SK-N-SH (cell line): Measurements from ENCODE around the gene CCDC191. TPM values are rescaled to one million over a fixed set of nuclear protein-coding genes. Genes with fewer than 3 reads are reported as not detected.

Source experiments
- CTCF ChIA-PET: fragments of 300-600, 350-600 bp; formaldehyde crosslinking; extraction: SDS; loops from one replicate; lab custom pipeline; 2021; lab: Yijun Ruan, JAX
- POLR2A ChIA-PET: fragments of 350-600 bp; sonication (Branson Sonifier 250); formaldehyde crosslinking; extraction: SDS; loops from one replicate; lab custom pipeline; 2020; ENCODE audit warnings: antibody characterized with exemption, inconsistent platforms; lab: Yijun Ruan, JAX
- DNase-seq: peaks from one replicate; pipeline ENCODE4 v3.0.0; 2012
- H2AFZ ChIP-seq: fragments of 200-600 bp; sonication (generic); 2 replicates; pipeline ENCODE4 v1.8.1; 2016; ENCODE audit warnings: antibody characterized with exemption, mild to moderate bottlenecking, low read depth
- H3F3A ChIP-seq: fragments of 200-600 bp; sonication (generic); replicated peaks from 2 replicates; pipeline ENCODE3; 2016; ENCODE audit warnings: antibody characterized with exemption, mild to moderate bottlenecking; ENCODE audit not compliant: insufficient read depth
- H3K27ac ChIP-seq, 2 experiments: fragments of 200-500 bp in 1 of 2; fragments of 200-600 bp in 1 of 2; sonication (Bioruptor generic) in 1 of 2; sonication (generic), shearing (Covaris generic) in 1 of 2; 2 replicates each; pipeline versions ENCODE4 v1.5.1 to v1.6.1; 2014 to 2016; ENCODE audit warnings: low read depth in 2 of 2, inconsistent platforms in 1 of 2, low read length in 1 of 2, mild to moderate bottlenecking in 1 of 2, mixed read lengths in 1 of 2
- H3K27me3 ChIP-seq: fragments of 200-600 bp; sonication (generic), shearing (Covaris generic); 2 replicates; pipeline ENCODE4 v1.6.1; 2016; ENCODE audit warnings: mixed run types; ENCODE audit not compliant: insufficient read depth
- H3K36me3 ChIP-seq, 2 experiments: fragments of 200-500 bp in 1 of 2; fragments of 200-600 bp in 1 of 2; sonication (Bioruptor generic) in 1 of 2; sonication (generic) in 1 of 2; replicated peaks in 1 of 2; 2 replicates each; pipeline versions ENCODE3 to v1.5.1; 2014 to 2016; ENCODE audit warnings: low read length in 1 of 2, mild to moderate bottlenecking in 1 of 2; ENCODE audit not compliant: insufficient read depth in 2 of 2, control insufficient read depth in 1 of 2
- H3K4me1 ChIP-seq, 2 experiments: fragments of 200-500 bp in 1 of 2; fragments of 200-600 bp in 1 of 2; sonication (Bioruptor generic) in 1 of 2; sonication (generic), shearing (Covaris generic) in 1 of 2; 2 replicates each; pipeline versions ENCODE4 v1.5.1 to v1.6.1; 2014 to 2016; ENCODE audit warnings: low read depth in 1 of 2, low read length in 1 of 2, mixed run types in 1 of 2; ENCODE audit not compliant: insufficient read depth in 2 of 2, control insufficient read depth in 1 of 2
- H3K4me2 ChIP-seq: fragments of 200-600 bp; sonication (generic), shearing (Covaris generic); 2 replicates; pipeline ENCODE4 v1.6.1; 2017; ENCODE audit warnings: mixed run types
- H3K4me3 ChIP-seq, 2 experiments: fragments of 200-500 bp in 1 of 2; fragments of 200-600 bp in 1 of 2; sonication (Bioruptor generic) in 1 of 2; sonication (generic), shearing (Covaris generic) in 1 of 2; 2 replicates each; pipeline versions ENCODE4 v1.5.1 to v1.8.1; 2014 to 2016; ENCODE audit warnings: low read depth in 2 of 2, inconsistent platforms in 1 of 2, low read length in 1 of 2, mild to moderate bottlenecking in 1 of 2, mixed read lengths in 1 of 2, moderate library complexity in 1 of 2
- H3K79me2 ChIP-seq: fragments of 200-600 bp; sonication (generic); 2 replicates; pipeline ENCODE4 v1.8.1; 2017; ENCODE audit warnings: mild to moderate bottlenecking; ENCODE audit not compliant: insufficient read depth
- H3K9ac ChIP-seq: fragments of 200-600 bp; sonication (generic); 2 replicates; pipeline ENCODE4 v1.6.1; 2017; ENCODE audit warnings: mixed run types
- H3K9me2 ChIP-seq: fragments of 200-600 bp; sonication (generic); 2 replicates; pipeline ENCODE4 v1.6.1; 2017; ENCODE audit warnings: mixed run types
- H3K9me3 ChIP-seq: fragments of 200-600 bp; sonication (generic); 2 replicates; pipeline ENCODE4 v1.6.1; 2017; ENCODE audit warnings: mixed run types, mild to moderate bottlenecking, moderate library complexity
- H4K20me1 ChIP-seq: fragments of 200-600 bp; sonication (generic); 2 replicates; pipeline ENCODE4 v1.6.1; 2017; ENCODE audit warnings: mild to moderate bottlenecking, mixed run types; ENCODE audit not compliant: insufficient read depth
- ELF1 ChIP-seq: IDR thresholded peaks from 2 replicates; pipeline ENCODE4 v1.4.0; 2012
- FOSL2 ChIP-seq: IDR thresholded peaks from 2 replicates; pipeline ENCODE4 v1.4.0; 2012; ENCODE audit warnings: low read depth, mild to moderate bottlenecking, moderate library complexity, borderline replicate concordance
- GATA2 ChIP-seq: sonication (generic); formaldehyde crosslinking; IDR thresholded peaks from 2 replicates; pipeline ENCODE4 v1.5.0; 2020; ENCODE audit warnings: mild to moderate bottlenecking, missing genetic modification reagents
- RAD21 ChIP-seq: IDR thresholded peaks from 2 replicates; pipeline ENCODE4 v1.6.1; 2012; ENCODE audit warnings: mild to moderate bottlenecking, low read length
- RXRA ChIP-seq: IDR thresholded peaks from 2 replicates; pipeline ENCODE4 v1.4.0; 2012; ENCODE audit warnings: low read depth, mild to moderate bottlenecking, borderline replicate concordance
- TEAD4 ChIP-seq: IDR thresholded peaks from 2 replicates; pipeline ENCODE4 v1.4.0; 2012; ENCODE audit warnings: mild to moderate bottlenecking, borderline replicate concordance; ENCODE audit not compliant: insufficient read depth
- YY1 ChIP-seq: IDR thresholded peaks from 2 replicates; pipeline ENCODE4 v1.4.0; 2012; ENCODE audit warnings: low read depth, mild to moderate bottlenecking
- WGBS: methylation state at CpG from one replicate; pipeline ENCODE4 v1.1.6; 2017; ENCODE audit warnings: low lambda C conversion rate; 5-methylcytosine and 5-hydroxymethylcytosine counted together
- polyA plus RNA-seq, 3 experiments: library from polyadenylated mRNA; depleted of rRNA; stranded (reverse); fragments of >200 nt; gene quantifications; 2 replicates each; pipeline ENCODE4 v1.2.3, GENCODE V29; 2012
- TF ChIP-seq, protein P1 (sequence below): fragments of 200-600 bp; sonication (generic); IDR thresholded peaks from 2 replicates; pipeline ENCODE4 v1.6.1; 2017; ENCODE audit warnings: antibody characterized with exemption, mild to moderate bottlenecking, moderate library complexity
- TF ChIP-seq, protein P2 (sequence below): IDR thresholded peaks from 2 replicates; pipeline ENCODE4 v1.6.1; 2012; ENCODE audit warnings: mild to moderate bottlenecking, low read depth, low read length, moderate library complexity
- TF ChIP-seq, protein P3 (sequence below): fragments of 150-350 bp; IDR thresholded peaks from 2 replicates; pipeline ENCODE4 v1.6.1; 2017; ENCODE audit warnings: antibody characterized with exemption, low read length, low read depth, borderline replicate concordance
- TF ChIP-seq, protein P4 (sequence below): IDR thresholded peaks from 2 replicates; pipeline ENCODE4 v1.4.0; 2012; ENCODE audit warnings: low read depth
- TF ChIP-seq, protein P5 (sequence below): fragments of 150-350 bp; IDR thresholded peaks from 2 replicates; pipeline ENCODE4 v1.6.1; 2016; ENCODE audit warnings: mild to moderate bottlenecking, low read depth, low read length

CCDC191 gene
- polyA plus RNA-seq, 1 of the 3 experiments (the other 2 are of a cell fraction): 3.1 TPM

DNA sequence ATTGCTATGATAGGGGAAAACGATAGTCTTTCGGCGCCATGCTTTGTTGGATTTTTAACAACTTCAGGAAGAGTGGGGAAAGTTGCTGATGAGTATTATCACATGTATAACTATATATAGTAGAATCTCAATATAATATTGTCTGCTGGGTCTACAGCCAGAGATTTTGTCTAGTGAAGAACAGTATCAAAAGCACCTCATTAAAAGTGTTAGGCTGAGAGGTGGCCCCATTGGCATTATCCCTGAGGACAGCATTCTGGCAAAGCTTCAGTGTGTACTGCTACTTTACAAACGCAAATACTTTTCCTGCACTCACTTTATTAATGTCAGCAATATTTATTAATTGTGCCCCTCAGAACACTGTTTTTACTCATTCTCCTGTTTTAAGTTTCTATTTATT, 12.0 kb upstream of the CCDC191 start:
- Histone ChIP-seq H3K4me2 (no peak overlapping the region), H3K27me3 (no peaks in the 10 kb centered on the region), H3K79me2 (peaks cover 39% of the 10 kb centered on the region), H3K4me1 (no peaks in the 10 kb centered on the region), H2AFZ (no peak overlapping the region), H3K27ac (no peak overlapping the region), H3K9ac (no peak overlapping the region), H3K9me2 (no peaks in the 10 kb centered on the region), H3K4me3 (no peak overlapping the region)
- ChIA-PET POLR2A (no interaction called here), CTCF (no interaction called here)
- 98% methylated on average over 4 of the region's 4 CpGs for WGBS
- TF ChIP-seq TEAD4 (no peak), FOSL2 (no peak), YY1 (no peak), ELF1 (no peak), RXRA (no peak), GATA2 (CRISPR knock-in tag) (no peak), RAD21 (no peak)
- TF ChIP-seq, protein P1, sequence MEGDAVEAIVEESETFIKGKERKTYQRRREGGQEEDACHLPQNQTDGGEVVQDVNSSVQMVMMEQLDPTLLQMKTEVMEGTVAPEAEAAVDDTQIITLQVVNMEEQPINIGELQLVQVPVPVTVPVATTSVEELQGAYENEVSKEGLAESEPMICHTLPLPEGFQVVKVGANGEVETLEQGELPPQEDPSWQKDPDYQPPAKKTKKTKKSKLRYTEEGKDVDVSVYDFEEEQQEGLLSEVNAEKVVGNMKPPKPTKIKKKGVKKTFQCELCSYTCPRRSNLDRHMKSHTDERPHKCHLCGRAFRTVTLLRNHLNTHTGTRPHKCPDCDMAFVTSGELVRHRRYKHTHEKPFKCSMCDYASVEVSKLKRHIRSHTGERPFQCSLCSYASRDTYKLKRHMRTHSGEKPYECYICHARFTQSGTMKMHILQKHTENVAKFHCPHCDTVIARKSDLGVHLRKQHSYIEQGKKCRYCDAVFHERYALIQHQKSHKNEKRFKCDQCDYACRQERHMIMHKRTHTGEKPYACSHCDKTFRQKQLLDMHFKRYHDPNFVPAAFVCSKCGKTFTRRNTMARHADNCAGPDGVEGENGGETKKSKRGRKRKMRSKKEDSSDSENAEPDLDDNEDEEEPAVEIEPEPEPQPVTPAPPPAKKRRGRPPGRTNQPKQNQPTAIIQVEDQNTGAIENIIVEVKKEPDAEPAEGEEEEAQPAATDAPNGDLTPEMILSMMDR: no peak
- TF ChIP-seq, protein P2, sequence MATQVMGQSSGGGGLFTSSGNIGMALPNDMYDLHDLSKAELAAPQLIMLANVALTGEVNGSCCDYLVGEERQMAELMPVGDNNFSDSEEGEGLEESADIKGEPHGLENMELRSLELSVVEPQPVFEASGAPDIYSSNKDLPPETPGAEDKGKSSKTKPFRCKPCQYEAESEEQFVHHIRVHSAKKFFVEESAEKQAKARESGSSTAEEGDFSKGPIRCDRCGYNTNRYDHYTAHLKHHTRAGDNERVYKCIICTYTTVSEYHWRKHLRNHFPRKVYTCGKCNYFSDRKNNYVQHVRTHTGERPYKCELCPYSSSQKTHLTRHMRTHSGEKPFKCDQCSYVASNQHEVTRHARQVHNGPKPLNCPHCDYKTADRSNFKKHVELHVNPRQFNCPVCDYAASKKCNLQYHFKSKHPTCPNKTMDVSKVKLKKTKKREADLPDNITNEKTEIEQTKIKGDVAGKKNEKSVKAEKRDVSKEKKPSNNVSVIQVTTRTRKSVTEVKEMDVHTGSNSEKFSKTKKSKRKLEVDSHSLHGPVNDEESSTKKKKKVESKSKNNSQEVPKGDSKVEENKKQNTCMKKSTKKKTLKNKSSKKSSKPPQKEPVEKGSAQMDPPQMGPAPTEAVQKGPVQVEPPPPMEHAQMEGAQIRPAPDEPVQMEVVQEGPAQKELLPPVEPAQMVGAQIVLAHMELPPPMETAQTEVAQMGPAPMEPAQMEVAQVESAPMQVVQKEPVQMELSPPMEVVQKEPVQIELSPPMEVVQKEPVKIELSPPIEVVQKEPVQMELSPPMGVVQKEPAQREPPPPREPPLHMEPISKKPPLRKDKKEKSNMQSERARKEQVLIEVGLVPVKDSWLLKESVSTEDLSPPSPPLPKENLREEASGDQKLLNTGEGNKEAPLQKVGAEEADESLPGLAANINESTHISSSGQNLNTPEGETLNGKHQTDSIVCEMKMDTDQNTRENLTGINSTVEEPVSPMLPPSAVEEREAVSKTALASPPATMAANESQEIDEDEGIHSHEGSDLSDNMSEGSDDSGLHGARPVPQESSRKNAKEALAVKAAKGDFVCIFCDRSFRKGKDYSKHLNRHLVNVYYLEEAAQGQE: no peak
- TF ChIP-seq, protein P3, sequence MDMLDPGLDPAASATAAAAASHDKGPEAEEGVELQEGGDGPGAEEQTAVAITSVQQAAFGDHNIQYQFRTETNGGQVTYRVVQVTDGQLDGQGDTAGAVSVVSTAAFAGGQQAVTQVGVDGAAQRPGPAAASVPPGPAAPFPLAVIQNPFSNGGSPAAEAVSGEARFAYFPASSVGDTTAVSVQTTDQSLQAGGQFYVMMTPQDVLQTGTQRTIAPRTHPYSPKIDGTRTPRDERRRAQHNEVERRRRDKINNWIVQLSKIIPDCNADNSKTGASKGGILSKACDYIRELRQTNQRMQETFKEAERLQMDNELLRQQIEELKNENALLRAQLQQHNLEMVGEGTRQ: no peak
- TF ChIP-seq, protein P4, sequence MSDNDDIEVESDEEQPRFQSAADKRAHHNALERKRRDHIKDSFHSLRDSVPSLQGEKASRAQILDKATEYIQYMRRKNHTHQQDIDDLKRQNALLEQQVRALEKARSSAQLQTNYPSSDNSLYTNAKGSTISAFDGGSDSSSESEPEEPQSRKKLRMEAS: no peak
- TF ChIP-seq, protein P5, sequence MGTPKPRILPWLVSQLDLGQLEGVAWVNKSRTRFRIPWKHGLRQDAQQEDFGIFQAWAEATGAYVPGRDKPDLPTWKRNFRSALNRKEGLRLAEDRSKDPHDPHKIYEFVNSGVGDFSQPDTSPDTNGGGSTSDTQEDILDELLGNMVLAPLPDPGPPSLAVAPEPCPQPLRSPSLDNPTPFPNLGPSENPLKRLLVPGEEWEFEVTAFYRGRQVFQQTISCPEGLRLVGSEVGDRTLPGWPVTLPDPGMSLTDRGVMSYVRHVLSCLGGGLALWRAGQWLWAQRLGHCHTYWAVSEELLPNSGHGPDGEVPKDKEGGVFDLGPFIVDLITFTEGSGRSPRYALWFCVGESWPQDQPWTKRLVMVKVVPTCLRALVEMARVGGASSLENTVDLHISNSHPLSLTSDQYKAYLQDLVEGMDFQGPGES: no peak
- TF ChIP-seq, all 33 proteins: peak for 0
- no peak for DNase-seq
- H3K9me3 ChIP-seq: no peaks in the 10 kb centered on the region
- no peaks in the 10 kb centered on the region for H4K20me1 ChIP-seq
- H3F3A ChIP-seq: no peaks in the 10 kb centered on the region
- peaks cover 51 to 54% of the 10 kb centered on the region in 2 experiments for H3K36me3 ChIP-seq
